ENCODE data around the gene RNU4-1. TPM values are rescaled to one million over a fixed set of nuclear protein-coding genes. Genes with fewer than 3 reads are reported as not detected.

Gene RNU4-1
- total RNA-seq, 1 donor from 2014 or later, result 1,216 TPM

- peak; percentile 22 for DNase-seq (ENCODE audit: low spot score)
These were observed 2.3 kb downstream of the RNU4-1 start for GRCh38 chr12:120290609-120291305.

GRCh38 chr12:120287491-120287890, 5.5 kb downstream of the RNU4-1 start:
- no peak for DNase-seq (ENCODE audit: low spot score)

DNA sequence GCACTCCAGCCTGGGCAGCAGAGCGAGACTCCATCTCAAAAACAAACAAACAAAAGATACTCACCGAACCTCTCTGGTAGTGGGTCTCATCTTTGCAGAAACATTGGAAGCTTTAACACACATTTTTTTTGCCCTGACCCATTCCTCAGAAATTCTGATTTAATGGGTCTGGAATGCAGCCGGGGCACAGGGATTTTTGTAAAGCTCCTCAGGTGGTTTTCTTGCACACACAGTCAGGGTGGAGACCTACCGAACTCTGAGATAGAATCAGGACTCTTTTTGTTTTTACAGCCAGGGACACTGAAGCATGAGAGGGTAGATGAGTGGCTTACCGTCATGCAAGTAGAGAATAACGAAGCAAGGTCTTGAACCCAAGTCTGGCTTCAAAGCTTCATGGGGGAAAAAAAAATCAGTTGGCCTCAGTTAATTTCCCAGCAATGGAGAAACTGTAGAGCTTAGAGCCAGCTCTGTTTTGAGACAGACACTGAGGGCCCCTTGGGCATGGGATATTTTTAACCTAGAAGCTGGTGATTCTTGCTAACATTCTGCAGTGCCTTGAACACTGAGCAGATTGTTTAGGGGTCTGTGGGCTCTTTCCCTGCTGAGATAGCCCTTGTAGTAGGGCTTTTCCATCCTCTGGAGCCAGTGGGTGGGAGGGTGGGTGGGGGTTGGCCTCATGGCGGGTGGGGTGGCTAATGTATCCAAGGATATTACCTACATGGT, 6.1 kb downstream of the RNU4-1 start:
- no peak for DNase-seq (ENCODE audit: low spot score)

GRCh38 chr12:120284381-120284780, 8.7 kb downstream of the RNU4-1 start:
- DNase-seq (ENCODE audit: low spot score), result no peak

GRCh38 chr12:120283318-120283717, 9.7 kb downstream of the RNU4-1 start:
- no peak for DNase-seq (ENCODE audit: low spot score)

DNA sequence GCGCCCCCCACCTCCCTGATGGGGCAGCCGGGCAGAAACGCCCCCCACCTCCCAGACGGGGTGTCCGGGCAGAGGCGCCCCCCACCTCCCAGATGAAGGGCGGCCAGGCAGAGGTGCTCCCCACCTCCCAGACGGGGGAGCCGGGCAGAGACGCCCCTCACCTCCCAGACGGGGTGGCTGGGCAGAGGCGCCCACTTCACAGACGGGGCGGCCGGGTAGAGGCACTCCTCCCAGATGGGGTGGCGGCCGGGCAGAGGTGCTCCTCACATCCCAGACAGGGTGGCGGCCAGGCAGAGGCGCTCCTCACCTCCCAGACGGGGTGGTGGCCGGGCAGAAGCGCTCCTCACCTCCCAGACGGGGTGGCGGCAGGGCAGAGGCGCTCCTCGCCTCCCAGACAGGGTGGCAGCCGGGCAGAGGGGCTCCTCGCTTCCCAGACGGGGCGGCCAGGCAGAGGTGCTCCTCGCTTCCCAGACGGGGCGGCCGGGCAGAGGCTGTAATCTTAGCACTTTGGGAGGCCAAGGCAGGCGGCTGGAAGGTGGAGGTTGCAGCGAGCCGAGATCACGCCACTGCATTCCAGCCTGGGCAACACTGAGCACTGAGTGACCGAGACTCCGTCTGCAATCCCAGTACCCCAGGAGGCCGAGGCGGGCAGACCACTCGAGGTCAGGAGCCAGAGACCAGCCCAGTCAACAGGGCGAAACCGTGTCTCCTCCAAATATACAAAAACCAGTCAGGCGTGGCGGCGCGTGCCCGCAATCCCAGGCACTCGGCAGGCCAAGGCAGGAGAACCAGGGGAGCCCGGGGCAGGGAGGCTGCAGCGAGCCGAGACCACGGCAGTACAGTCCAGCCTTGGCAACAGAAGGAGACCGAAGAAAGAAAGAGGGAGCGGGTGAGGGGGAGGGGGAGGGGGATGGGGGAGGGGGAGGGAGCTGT, 14.6 kb downstream of the RNU4-1 start:
- DNase-seq (ENCODE audit: low spot score), result no peak

DNA sequence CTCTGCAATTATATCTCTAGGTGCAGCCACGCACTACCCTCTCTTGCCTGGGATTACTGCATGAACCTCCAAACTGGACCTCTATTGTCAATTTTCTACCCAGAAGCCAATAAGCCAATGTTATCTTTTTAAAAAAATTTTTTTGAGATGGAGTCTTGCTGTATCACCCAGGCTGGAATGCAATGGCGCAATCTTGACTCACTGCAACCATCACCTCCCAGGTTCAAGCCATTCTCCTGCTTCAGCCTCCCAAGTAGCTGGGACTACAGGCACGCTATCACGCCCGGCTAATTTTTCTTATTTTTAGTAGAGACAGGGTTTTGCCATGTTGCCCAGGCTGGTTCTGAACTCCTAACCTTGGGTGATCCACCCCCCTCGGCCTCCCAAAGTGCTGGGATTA, 16.3 kb downstream of the RNU4-1 start:
- no peak for DNase-seq (ENCODE audit: low spot score)

GRCh38 chr12:120267736-120268135, 25.3 kb downstream of the RNU4-1 start:
- no peak for DNase-seq (ENCODE audit: low spot score)

GRCh38 chr12:120266180-120266870, 26.7 kb downstream of the RNU4-1 start:
- no peak for DNase-seq (ENCODE audit: low spot score)

DNA sequence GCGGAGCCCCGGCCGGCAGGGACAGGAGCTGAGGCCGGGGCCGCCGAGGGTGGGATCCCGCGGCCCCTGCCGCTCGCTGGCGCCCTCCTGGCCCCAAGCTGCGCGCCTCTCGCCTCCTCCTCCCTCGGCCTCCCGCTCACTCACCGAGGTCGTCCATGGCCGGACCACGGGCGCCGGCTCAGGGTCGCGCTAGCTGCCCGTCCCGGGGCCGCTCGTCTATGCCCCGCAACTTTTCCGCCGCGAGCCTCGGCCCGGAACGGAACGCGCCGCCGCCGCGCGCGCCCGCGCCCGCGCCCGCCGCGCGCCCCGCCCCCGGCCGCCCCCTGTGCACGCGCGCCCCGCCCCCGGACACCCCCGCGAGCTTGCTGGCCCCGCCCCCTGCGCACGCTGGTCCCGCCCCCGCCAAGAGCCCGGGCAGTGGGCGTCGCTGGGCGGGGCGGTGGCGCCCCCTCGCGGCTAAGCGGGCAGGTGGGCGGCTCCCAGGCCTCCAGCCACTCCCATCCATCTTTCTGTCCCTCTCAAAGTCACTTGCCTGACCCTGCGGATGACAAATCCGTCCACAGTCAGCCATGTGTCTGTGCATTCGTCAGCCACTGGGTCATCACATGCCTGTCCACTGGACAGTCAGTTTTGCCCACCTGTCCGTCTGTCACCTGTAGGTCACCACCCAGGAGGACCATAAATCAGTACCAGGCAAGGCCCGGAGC, 27.4 kb downstream of the RNU4-1 start, which contains the start of gene PXN:
TSS of gene PXN (minus strand) at position 258 of the 707 bp plus-strand sequence. CDS start at position 157, 101 bp downstream.
- peak; percentile 90 for DNase-seq (ENCODE audit: low spot score)

GRCh38 chr12:120264904-120265472, 28.0 kb downstream of the RNU4-1 start:
- no peak for DNase-seq (ENCODE audit: low spot score)

GRCh38 chr12:120264086-120264903, 28.7 kb downstream of the RNU4-1 start:
- DNase-seq (ENCODE audit: low spot score), result no peak

- no peak for DNase-seq (ENCODE audit: low spot score)
These were observed 29.3 kb downstream of the RNU4-1 start for GRCh38 chr12:120263748-120264085.

GRCh38 chr12:120262852-120263747, 29.9 kb downstream of the RNU4-1 start:
- no peak for DNase-seq (ENCODE audit: low spot score)

GRCh38 chr12:120261951-120262851, 30.8 kb downstream of the RNU4-1 start:
- DNase-seq (ENCODE audit: low spot score), result no peak

DNA sequence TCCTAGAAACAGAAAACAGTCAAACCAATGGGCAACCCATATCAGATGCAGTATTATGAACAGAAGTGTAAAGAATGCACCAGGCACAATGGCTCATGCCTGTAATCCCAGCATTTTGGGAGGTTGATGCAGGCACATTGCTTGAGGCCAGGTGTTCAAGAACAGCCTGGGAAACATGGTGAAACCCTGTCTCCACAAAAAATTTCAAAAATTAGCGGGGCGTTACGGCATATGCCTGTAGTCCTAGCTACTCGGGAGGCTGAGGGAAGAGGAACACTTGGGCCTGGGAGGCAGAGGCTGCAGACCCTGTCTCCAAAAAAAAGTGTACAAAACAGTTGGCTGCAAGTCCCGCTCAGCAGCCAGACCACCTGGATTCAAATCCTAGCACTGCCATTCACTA, 32.4 kb downstream of the RNU4-1 start:
- no peak for DNase-seq (ENCODE audit: low spot score)

DNA sequence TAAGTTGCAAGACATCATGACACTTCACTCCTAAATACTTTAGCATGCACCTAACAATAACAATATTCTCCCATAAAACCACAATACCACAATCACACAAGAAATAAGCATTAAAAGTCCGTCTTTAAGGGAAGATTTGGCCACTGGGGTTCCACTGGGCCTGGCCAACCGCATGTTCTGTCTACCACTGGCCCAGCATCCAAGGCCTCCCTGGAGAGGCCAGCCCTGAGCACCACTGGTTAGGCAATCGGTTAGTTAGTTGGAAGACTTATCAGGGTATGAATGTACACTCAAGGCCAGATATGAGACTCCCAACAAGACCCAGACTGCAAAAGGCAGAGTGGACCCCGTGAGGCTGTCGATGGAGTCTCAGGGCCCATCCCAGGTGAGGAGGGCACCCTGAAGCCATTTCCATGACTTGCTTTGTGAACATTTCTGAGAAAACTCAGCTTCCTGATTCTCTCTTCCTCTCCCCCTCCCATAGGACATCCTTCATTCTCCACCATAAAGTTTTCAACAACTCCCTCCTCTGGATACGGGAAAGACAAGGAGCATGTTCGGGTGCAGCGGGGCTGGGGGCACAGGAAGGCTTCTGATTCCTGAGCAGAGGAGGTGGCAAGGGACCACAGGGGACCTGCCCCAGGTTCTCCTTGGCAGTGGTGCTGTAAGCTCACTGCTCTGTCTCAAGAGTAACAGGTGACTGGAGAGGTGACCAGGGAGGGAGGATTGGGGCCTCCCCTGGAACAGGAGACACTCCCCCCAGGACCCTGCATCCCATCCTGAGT, 33.4 kb downstream of the RNU4-1 start:
- DNase-seq (ENCODE audit: low spot score), result no peak
